ENCODE data around the gene TBC1D5. TPM values are rescaled to one million over a fixed set of nuclear protein-coding genes. Genes with fewer than 3 reads are reported as not detected.

TBC1D5 gene
- total and polyA plus RNA-seq, 2 of the 8 experiments (the other 6 are each of a cell fraction or from before 2014, with no cell fraction given): 11.0 to 22.9 TPM

- Histone ChIP-seq H3K4ac (replicated peaks; ENCODE audit: insufficient read length, low read depth, low read length) (no peak overlapping the region), H3K4me3 (ENCODE audit: extremely low read depth in 1 of 4, insufficient read depth in 2 of 4, low read depth in 3 of 4, low read length in 4 of 4) (no peak overlapping the region), H2AK5ac (ENCODE audit: low read depth, low read length) (no peak overlapping the region), H2BK120ac (replicated peaks; ENCODE audit: low read depth, low read length) (no peak overlapping the region), H2BK12ac (ENCODE audit: low read depth, low read length) (no peak overlapping the region), H3K14ac (ENCODE audit: insufficient read length) (no peak overlapping the region), H3K36me3 (ENCODE audit: control insufficient read depth in 2 of 4, insufficient read depth in 4 of 4, low read length in 3 of 4) (no peaks in the 10 kb centered on the region), H3K4me1 (replicated peaks in 1 of 4; ENCODE audit: control insufficient read depth in 3 of 4, insufficient read depth in 4 of 4, low read length in 3 of 4) (no peaks in the 10 kb centered on the region), H4K20me1 (replicated peaks in 1 of 2; ENCODE audit: control insufficient read depth in 1 of 2, insufficient read depth in 2 of 2, low read length in 2 of 2) (no peaks in the 10 kb centered on the region), H3K9ac (replicated peaks in 1 of 4; ENCODE audit: extremely low read depth in 1 of 4, low read depth in 3 of 4, low read length in 3 of 4) (no peak overlapping the region), H3K23ac (ENCODE audit: insufficient read length) (no peak overlapping the region), H3K79me2 (ENCODE audit: control insufficient read depth in 1 of 2, insufficient read depth in 2 of 2, low read length in 2 of 2) (no peaks in the 10 kb centered on the region), H4K91ac (replicated peaks; ENCODE audit: insufficient read length, low read length) (no peak overlapping the region), H3K56ac (replicated peaks; ENCODE audit: insufficient read length, low read depth, low read length) (no peak overlapping the region), H4K8ac (ENCODE audit: extremely low read depth, insufficient read depth, low read length) (no peak overlapping the region), H3K9me3 (ENCODE audit: insufficient read depth in 2 of 2, low read depth in 1 of 2, low read length in 1 of 2) (no peaks in the 10 kb centered on the region), H3K27me3 (replicated peaks in 1 of 4; ENCODE audit: control insufficient read depth in 3 of 4, extremely low read depth in 1 of 4, insufficient read depth in 3 of 4, low read length in 3 of 4) (no peaks in the 10 kb centered on the region), H2BK15ac (ENCODE audit: low read length) (no peak overlapping the region), H4K5ac (ENCODE audit: insufficient read length, low read depth, low read length) (no peak overlapping the region), H3K23me2 (ENCODE audit: low read depth, low read length) (no peaks in the 10 kb centered on the region), H3K79me1 (ENCODE audit: low read depth, low read length) (no peaks in the 10 kb centered on the region), H2AFZ (ENCODE audit: low read length) (no peak overlapping the region), H3K27ac (ENCODE audit: low read depth, low read length) (no peak overlapping the region), H3K18ac (ENCODE audit: extremely low read depth, low read length) (no peak overlapping the region), H3K4me2 (ENCODE audit: insufficient read depth in 1 of 2, low read depth in 2 of 2, low read length in 2 of 2) (no peak overlapping the region), H2BK20ac (ENCODE audit: low read length) (no peak overlapping the region), H2BK5ac (ENCODE audit: low read depth, low read length) (no peak overlapping the region)
- DNase-seq (ENCODE audit: low read depth in 1 of 2, low spot score in 2 of 2) (no peak), FAIRE-seq (no peak)
- TF ChIP-seq RNF2 (IDR thresholded peaks at IDR 0.05; ENCODE audit: borderline replicate concordance, low read depth, low read length, missing control alignments, poor library complexity, severe bottlenecking): no peak
- ChIA-PET POLR2A (ENCODE audit: partially characterized antibody) (no interaction called here), CTCF (ENCODE audit: partially characterized antibody) (no interaction called here)
Measured at GRCh38 chr3:17310983-17311382, 431.4 kb downstream of the TBC1D5 start.
